Astrocyte of the spinal cord (primary cell): ENCODE results near the gene PRSS57.

Experiments used
- DNase-seq: peaks from one replicate; pipeline ENCODE4 v3.0.0; 2011; ENCODE audit warnings: low read depth, low spot score
- H3K4me3 ChIP-seq: 2 replicates; pipeline ENCODE4 v1.5.1; 2011; ENCODE audit warnings: low read depth, mild to moderate bottlenecking, low read length, moderate library complexity
- CTCF ChIP-seq: IDR thresholded peaks from 2 replicates; pipeline ENCODE4 v1.5.1; 2012; ENCODE audit warnings: low read depth, mild to moderate bottlenecking, low read length, inconsistent platforms
- in situ Hi-C: cut with HindIII; loops from 2 replicates; pipeline ENCODE4 v1.10.0; 2017; ENCODE audit warnings: low sequenced_read_pairs

PRSS57 gene

GRCh38 chr19:643736-644135 is 51.5 kb downstream of the PRSS57 start:
- DNase-seq: no peak
- TF ChIP-seq CTCF: no peak
- no peak overlapping the region for H3K4me3 ChIP-seq
- in situ Hi-C loops: no loop called here

GRCh38 chr19:642767-643727 is 52.2 kb downstream of the PRSS57 start:
- DNase-seq: no peak
- H3K4me3 ChIP-seq: no peak overlapping the region
- in situ Hi-C loops: no loop called here
- TF ChIP-seq CTCF: no peak

DNA sequence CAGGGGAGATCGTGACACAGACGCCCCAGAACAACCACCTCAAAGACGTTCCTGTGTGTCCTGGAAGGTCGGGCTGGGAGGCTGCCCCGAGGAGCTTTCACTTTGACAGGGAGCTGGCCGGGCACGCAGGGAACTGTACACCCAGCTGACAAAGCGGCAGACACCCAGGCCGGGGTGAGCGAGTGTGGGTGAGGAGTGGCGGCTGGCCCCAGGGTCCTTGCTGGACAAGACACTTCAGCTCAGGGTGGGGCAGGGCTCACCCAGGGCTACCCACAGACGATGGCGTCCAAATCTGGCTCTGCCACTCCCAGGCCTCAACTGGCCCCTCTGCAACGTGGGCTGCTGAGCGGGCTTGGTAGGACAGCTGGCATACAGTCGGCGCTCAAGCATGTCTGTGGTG is 53.5 kb downstream of the PRSS57 start:
- H3K4me3 ChIP-seq: no peak overlapping the region
- no peak for TF ChIP-seq CTCF
- no peak for DNase-seq
- in situ Hi-C loops: no loop called here

- TF ChIP-seq CTCF: no peak
- in situ Hi-C loops: no loop called here
- H3K4me3 ChIP-seq: no peak overlapping the region
- no peak for DNase-seq
Observed at GRCh38 chr19:640606-641189, 54.6 kb downstream of the PRSS57 start.

DNA sequence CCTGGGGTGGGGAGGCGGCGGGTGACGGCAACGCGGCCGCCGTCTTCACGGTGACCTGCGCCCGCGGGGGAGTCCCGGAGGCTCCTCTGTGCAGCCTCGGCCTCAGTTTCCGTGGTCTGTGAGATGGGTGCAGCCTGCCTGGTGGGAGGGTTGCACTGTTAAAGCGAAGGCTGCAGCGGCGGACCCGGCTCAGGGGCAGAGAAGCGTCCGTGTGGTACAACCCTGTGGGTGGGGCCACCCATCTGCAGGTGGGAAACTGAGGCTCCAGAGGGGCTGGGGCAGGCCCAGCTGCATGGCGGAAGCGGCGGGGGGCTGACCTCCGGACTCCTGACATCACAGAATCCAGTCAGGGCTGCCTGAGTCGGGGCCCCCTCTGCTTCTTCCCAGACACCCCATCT is 55.1 kb downstream of the PRSS57 start:
- no peak for TF ChIP-seq CTCF
- H3K4me3 ChIP-seq: no peak overlapping the region
- DNase-seq: no peak
- in situ Hi-C loops: no loop called here

DNA sequence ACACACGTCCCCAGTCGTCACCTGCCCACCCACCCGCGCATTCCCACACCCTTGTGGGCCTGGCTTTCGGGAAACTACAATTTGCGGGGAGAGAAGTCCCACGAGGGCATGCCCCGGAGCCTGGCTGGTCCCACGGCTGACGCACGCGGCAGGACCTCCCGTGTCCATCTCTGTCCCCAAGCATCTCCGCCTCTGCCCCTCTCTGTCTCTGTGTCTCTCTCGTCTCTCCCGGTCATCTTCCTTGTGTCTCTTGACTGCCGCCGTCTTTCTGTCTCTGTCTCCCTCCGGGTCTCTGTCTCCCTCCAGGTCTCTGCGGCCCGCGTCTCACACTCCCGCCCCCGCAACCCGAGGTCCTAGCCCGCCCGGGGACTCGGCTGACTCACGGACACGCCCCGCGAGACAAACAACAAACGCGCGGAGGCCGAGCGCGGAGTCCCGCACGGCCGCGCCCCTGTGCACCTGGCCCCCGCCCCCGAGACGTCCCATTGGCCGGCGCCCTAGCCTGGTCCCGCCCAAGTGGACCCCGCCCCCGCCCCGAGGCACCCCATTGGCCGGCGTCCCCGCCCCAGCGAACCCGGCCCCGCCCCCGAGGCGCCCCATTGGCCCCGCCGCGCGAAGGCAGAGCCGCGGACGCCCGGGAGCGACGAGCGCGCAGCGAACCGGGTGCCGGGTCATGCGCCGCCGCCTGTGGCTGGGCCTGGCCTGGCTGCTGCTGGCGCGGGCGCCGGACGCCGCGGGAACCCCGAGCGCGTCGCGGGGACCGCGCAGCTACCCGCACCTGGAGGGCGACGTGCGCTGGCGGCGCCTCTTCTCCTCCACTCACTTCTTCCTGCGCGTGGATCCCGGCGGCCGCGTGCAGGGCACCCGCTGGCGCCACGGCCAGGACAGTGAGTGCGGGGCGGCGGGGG is 55.7 kb downstream of the PRSS57 start, which contains the start of gene FGF22:
Gene FGF22 (plus strand): TSS at position 627 of the 908 bp plus-strand sequence. CDS start 47 bp downstream, at position 674.
- H3K4me3 ChIP-seq: peak within 1 kb of the TSS; percentile 48

More for the DNA sequence above, 55.7 kb downstream of the PRSS57 start, which contains the start of gene FGF22:
- in situ Hi-C loops: no loop called here
- no peak for TF ChIP-seq CTCF
- DNase-seq: peak; percentile 86
